Measurements from ENCODE around the gene PSMD4.
A peak's percentile ranks its signal among the peaks of the same experiment; 100 is the strongest.

The PSMD4 gene

GRCh38 chr1:151311011-151311410 lies 56.5 kb downstream of the PSMD4 start:
- DNase-seq = peak; percentile 25

GRCh38 chr1:151311589-151312331 lies 57.2 kb downstream of the PSMD4 start:
- peak; percentile 97 for DNase-seq

DNA sequence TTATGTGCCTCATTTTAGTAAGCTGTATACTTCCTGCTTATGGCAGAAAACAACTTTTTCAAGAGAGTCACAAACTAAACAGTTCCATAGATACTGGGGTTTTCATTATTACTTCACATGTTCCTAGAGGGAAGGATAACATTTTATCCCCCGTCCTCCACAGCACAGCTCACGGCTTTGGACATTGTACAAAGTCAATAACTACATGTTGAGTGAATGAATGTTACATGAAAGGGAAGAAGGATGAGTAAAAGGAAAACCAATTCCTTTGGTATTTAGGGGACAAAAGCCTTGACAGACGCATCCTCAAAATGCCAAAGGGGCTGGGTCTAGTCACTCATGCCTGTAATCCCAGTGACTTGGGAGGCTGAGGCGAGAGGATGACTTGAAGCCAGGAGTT lies 57.9 kb downstream of the PSMD4 start:
- no peak for DNase-seq

DNA sequence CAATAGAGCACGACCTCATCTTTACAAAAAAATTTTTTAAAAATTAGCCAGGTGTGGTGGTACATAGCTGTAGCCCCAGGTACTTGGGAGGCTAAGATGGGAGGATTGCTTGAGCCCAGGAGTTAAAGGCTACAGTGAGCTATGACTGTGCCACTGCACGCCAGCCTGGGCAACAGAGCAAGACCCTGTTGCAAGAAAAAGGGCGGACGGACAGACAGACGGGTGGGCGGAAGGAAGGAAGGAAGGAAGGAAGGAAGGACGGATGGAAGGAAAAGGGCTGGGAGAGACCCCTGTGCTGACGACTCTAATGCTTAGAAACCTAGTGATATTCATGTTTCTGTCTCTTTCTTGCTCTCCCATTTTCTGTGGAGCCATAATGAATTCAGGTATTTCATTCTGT lies 58.3 kb downstream of the PSMD4 start:
- DNase-seq = no peak

GRCh38 chr1:151313501-151313900 lies 59.0 kb downstream of the PSMD4 start:
- no peak for DNase-seq

- no peak for DNase-seq
These were observed 59.8 kb downstream of the PSMD4 start for GRCh38 chr1:151314137-151314875.

- no peak for DNase-seq
These were observed 61.2 kb downstream of the PSMD4 start for GRCh38 chr1:151315565-151316235.
